HL-60 (cell line): ENCODE data around the gene RAB17.

Experiments
- CTCF ChIP-seq: IDR thresholded peaks from one replicate; pipeline ENCODE4 v1.5.1; 2011; ENCODE audit warnings: low read length, control low read depth, inconsistent platforms; ENCODE audit not compliant: insufficient read depth
- POLR2AphosphoS5 ChIP-seq: IDR thresholded peaks from 2 replicates; pipeline ENCODE4 v1.6.1; 2012; ENCODE audit warnings: low read depth
- REST ChIP-seq: IDR thresholded peaks from 2 replicates; pipeline ENCODE4 v1.6.1; 2012; ENCODE audit warnings: low read depth; ENCODE audit not compliant: insufficient replicate concordance

DNA sequence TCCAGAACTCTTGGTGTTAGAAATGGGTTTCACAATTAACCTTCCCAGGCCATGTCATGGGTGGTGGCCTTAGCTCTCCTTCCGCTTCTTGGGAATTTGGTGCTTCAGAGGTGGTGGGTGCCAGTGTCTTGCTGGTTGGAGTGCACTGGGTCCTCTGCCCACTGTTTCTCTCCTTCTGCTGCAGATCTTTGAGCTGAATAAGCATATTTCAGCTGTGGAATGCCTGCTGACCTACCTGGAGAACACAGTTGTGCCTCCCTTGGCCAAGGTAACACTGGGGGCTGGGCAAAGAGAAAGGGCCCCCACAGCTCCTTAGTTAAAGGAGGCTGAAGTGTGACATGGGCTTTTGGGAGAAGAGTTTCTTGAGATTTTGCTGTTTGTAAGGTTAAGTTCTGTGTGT is 56.2 kb downstream of the RAB17 start:
- TF ChIP-seq CTCF (no peak), POLR2AphosphoS5 (no peak), REST (no peak)
